ACC112 (cell line): ENCODE results near the gene FGD4.
"Not testable (repeated sequence)": the region's sequence is repeated elsewhere in the genome, so short reads cannot be mapped to it uniquely, and the experiment has no call there.

Experiments
- H2AFZ ChIP-seq: fragments of 200-600 bp; sonication (generic); one replicate; pipeline ENCODE4 v1.6.0; 2017; ENCODE audit warnings: antibody characterized with exemption, low read length; ENCODE audit not compliant: unreplicated experiment
- H3K27ac ChIP-seq: fragments of 200-600 bp; sonication (generic); 2 replicates; pipeline ENCODE4 v1.5.1; 2014; ENCODE audit warnings: low read depth, mild to moderate bottlenecking, antibody characterized with exemption, low read length, moderate library complexity
- H3K27me3 ChIP-seq: fragments of 200-600 bp; sonication (generic); 2 replicates; pipeline ENCODE4 v1.6.1; 2014; ENCODE audit warnings: mild to moderate bottlenecking, antibody characterized with exemption, low read length, moderate library complexity, mixed read lengths; ENCODE audit not compliant: insufficient read depth
- H3K36me3 ChIP-seq: fragments of 200-600 bp; sonication (generic); 2 replicates; pipeline ENCODE4 v1.6.1; 2016; ENCODE audit warnings: mild to moderate bottlenecking, antibody characterized with exemption, low read length, moderate library complexity, mixed read lengths; ENCODE audit not compliant: insufficient read depth
- H3K4me1 ChIP-seq: fragments of 200-600 bp; sonication (generic); one replicate; pipeline ENCODE4 v1.6.1; 2016; ENCODE audit warnings: low read length, mixed read lengths; ENCODE audit not compliant: insufficient read depth, unreplicated experiment, control insufficient read depth
- H3K4me3 ChIP-seq: fragments of 200-600 bp; sonication (generic); 2 replicates; pipeline ENCODE4 v1.5.1; 2014; ENCODE audit warnings: mild to moderate bottlenecking, low read depth, low read length
- H3K79me2 ChIP-seq: fragments of 200-600 bp; sonication (generic); one replicate; pipeline ENCODE4 v1.6.0; 2016; ENCODE audit warnings: low read length; ENCODE audit not compliant: control insufficient read depth, unreplicated experiment, insufficient read depth

Gene FGD4

DNA sequence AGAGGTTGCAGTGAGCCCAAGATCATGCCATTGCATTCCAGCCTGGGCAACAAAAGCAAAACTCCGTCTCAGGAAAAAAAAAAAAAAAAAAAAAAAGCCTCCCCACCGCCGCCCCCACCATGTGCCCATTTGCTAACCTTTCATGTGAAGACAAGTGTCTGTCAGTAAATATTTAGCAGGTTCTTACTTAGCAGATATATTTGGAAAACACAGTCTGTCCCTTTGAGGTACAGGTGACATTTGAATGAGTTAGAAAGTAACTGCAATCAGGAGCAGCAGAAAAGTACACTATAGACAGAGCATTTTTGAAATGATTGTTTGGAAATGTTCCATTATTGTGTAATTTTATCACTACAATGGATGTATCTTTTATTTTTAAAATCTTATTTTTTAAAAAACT lies 119.7 kb downstream of the FGD4 start:
- Histone ChIP-seq H3K27ac (no peak overlapping the region), H3K79me2 (no peaks in the 10 kb centered on the region), H3K4me1 (peaks cover 20% of the 10 kb centered on the region), H3K27me3 (no peaks in the 10 kb centered on the region), H2AFZ (no peak overlapping the region), H3K4me3 (no peak overlapping the region), H3K36me3 (no peaks in the 10 kb centered on the region)

DNA sequence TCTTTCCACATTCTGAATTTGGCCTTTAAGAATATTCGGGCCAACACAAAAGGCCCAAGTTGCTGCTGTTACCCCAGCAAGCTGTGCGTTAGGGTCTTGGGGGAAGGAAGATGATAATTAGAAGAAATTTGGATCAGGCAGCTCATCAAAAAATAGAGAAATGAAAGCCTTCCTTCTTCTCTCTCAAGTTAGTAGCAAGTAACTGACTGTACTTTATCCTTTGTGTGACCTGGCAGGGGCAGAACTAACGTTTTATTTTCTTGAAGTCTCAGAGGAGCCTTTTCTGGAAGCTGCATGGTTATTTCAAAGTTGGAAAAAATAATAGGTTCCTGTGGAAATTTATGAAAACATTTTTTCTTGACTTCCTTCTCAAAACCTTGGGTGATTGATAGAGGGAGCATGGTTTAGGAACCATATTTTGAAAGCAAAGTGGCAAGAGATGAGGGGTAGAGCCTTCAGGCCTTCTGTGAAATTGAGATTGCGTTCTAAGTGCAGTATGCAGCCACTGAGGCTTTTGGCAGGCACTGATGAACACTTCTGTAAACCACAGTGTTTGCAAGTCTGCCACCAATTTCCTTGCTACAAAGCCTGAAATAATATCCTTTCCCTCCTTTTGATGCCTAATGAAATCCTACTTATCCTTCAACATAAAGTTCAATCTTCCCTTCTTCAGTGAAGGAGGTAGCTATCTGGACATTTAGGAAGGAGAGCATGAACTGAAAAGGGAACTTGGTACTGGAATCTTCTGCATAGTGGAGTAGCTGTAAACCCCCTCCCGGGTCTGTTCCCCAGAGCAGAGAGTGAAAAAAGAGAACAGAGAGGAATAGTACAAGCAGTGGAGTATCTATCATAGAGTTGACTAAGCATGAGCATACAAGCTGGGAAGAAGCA lies 123.2 kb downstream of the FGD4 start:
- H3K27me3 ChIP-seq, result no peaks in the 10 kb centered on the region
- H3K27ac ChIP-seq, result peak overlapping the region; percentile 70
- H3K4me3 ChIP-seq, result peak overlapping the region; percentile 26
- no peaks in the 10 kb centered on the region for H3K79me2 ChIP-seq
- peaks cover 20% of the 10 kb centered on the region for H3K4me1 ChIP-seq
- peak overlapping the region; percentile 5 for H2AFZ ChIP-seq
- H3K36me3 ChIP-seq, result no peaks in the 10 kb centered on the region

DNA sequence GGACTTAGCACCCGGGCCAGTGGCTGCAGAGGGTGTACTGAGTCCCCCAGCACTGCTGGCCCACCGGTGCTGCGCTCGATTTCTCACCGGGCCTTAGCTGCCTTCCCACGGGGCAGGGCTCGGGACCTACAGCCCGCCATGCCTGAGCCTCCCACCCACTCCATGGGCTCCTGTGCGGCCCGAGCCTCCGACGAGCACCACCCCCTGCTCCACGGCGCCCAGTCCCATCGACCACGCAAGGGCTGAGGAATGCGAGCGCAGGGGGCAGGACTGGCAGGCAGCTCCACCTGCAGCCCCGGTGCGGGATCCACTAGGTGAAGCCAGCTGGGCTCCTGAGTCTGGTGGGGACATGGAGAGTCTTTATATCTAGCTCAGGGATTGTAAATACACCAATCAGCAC lies 126.4 kb downstream of the FGD4 start:
- H3K4me1 ChIP-seq, result peaks cover 20% of the 10 kb centered on the region
- H3K4me3 ChIP-seq, H3K27ac ChIP-seq, H3K27me3 ChIP-seq, H3K36me3 ChIP-seq, H3K79me2 ChIP-seq, H2AFZ ChIP-seq: not testable (repeated sequence)

DNA sequence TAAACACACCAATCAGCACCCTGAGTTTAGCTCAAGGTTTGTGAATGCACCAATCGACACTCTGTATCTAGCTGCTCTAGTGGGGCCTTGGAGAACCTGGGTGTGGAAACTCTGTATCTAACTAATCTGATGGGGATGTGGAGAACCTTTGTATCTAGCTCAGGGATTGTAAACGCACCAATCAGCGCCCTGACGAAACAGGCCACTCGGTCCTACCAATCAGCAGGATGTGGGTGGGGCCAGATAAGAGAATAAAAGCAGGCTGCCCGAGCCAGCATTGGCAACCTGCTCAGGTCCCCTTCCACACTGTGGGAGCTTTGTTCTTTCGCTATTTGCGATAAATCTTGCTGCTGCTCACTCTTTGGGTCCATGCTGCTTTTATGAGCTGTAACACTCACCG lies 127.0 kb downstream of the FGD4 start:
- H3K27ac ChIP-seq, H3K36me3 ChIP-seq, H3K79me2 ChIP-seq, H3K4me3 ChIP-seq, H3K27me3 ChIP-seq, H2AFZ ChIP-seq: not testable (repeated sequence)
- peaks cover 19% of the 10 kb centered on the region for H3K4me1 ChIP-seq

- H3K36me3 ChIP-seq, result no peaks in the 10 kb centered on the region
- no peak overlapping the region for H3K4me3 ChIP-seq
- H3K79me2 ChIP-seq, result peaks cover 29% of the 10 kb centered on the region
- H3K27ac ChIP-seq, result peak overlapping the region; percentile 94
- no peak overlapping the region for H2AFZ ChIP-seq
- H3K4me1 ChIP-seq, result peaks cover 19% of the 10 kb centered on the region
- H3K27me3 ChIP-seq, result no peaks in the 10 kb centered on the region
Measured at GRCh38 chr12:32532422-32532821, 133.1 kb downstream of the FGD4 start.

DNA sequence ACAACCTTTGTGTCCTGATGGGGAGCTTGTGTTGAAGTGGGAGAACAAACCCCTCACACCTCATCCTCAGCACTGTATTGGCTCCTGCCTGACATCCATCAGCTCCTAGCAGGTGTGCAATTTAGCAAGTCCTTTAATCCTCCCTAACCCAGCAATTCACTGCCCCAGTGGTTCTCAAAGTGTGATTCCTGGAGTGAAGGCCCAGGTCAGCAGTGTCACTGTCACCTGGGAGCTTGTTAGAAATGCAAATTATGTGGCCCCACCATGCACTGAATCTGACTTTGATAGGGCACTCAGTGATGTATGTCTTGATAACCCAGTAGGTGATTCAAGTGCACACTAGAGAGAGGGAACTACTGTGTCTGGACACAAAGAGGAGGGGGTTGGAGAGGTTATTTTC lies 133.6 kb downstream of the FGD4 start:
- H3K36me3 ChIP-seq, result no peaks in the 10 kb centered on the region
- peaks cover 24% of the 10 kb centered on the region for H3K4me1 ChIP-seq
- no peak overlapping the region for H2AFZ ChIP-seq
- no peak overlapping the region for H3K4me3 ChIP-seq
- H3K27ac ChIP-seq, result peak overlapping the region; percentile 94
- peaks cover 34% of the 10 kb centered on the region for H3K79me2 ChIP-seq
- H3K27me3 ChIP-seq, result no peaks in the 10 kb centered on the region

DNA sequence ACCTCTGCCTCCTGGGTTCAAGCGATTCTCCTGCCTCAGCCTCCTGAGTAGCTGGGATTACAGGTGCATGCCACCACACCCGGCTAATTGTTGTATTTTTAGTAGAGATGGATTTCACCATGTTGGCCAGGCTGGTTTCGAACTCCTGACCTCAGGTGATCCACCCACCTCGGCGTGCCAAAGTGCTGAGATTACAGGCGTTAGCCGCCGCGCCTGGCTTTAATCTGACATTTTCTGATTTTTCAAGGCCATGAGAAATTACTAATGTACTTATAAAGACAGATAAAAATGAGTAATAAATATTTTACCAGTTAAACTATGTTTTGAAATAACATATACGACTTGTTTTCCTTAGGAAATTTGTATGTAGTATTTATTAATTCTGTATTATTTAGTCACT lies 134.1 kb downstream of the FGD4 start:
- Histone ChIP-seq H3K4me1 (peaks cover 25% of the 10 kb centered on the region), H3K79me2 (peaks cover 40% of the 10 kb centered on the region), H3K4me3 (peak overlapping the region; percentile 78), H3K27ac (peak overlapping the region; percentile 94)
- H3K27me3 ChIP-seq, H2AFZ ChIP-seq, H3K36me3 ChIP-seq: not testable (repeated sequence)

GRCh38 chr12:32533971-32534590 lies 134.7 kb downstream of the FGD4 start:
- Histone ChIP-seq H3K4me3 (peak overlapping the region; percentile 78), H3K27ac (peak overlapping the region; percentile 94), H3K27me3 (no peaks in the 10 kb centered on the region), H3K79me2 (peaks cover 44% of the 10 kb centered on the region), H2AFZ (no peak overlapping the region), H3K4me1 (peaks cover 25% of the 10 kb centered on the region), H3K36me3 (no peaks in the 10 kb centered on the region)

DNA sequence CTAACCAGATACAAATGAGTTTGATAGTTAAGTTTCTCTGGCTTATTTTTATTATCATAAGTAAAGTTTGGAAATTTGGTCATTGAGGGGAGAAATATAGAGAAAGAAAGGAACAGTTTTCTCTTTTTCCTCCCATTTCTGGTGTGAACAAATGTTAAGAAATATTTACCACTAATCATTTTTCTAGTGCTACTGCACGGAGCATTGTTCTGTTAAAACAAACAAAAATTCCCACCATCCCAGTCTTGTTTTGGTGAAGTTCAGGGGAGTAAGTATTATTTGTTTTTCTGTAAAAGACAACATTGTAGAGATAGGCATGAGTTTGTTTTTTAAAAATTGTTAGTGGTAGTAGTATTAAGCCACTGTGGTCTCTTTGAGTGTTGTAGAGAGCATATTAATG lies 135.3 kb downstream of the FGD4 start:
- no peaks in the 10 kb centered on the region for H3K36me3 ChIP-seq
- H3K79me2 ChIP-seq, result peaks cover 49% of the 10 kb centered on the region
- peak overlapping the region; percentile 6 for H2AFZ ChIP-seq
- H3K4me1 ChIP-seq, result peaks cover 25% of the 10 kb centered on the region
- H3K4me3 ChIP-seq, result peak overlapping the region; percentile 78
- no peaks in the 10 kb centered on the region for H3K27me3 ChIP-seq
- peak overlapping the region; percentile 94 for H3K27ac ChIP-seq

DNA sequence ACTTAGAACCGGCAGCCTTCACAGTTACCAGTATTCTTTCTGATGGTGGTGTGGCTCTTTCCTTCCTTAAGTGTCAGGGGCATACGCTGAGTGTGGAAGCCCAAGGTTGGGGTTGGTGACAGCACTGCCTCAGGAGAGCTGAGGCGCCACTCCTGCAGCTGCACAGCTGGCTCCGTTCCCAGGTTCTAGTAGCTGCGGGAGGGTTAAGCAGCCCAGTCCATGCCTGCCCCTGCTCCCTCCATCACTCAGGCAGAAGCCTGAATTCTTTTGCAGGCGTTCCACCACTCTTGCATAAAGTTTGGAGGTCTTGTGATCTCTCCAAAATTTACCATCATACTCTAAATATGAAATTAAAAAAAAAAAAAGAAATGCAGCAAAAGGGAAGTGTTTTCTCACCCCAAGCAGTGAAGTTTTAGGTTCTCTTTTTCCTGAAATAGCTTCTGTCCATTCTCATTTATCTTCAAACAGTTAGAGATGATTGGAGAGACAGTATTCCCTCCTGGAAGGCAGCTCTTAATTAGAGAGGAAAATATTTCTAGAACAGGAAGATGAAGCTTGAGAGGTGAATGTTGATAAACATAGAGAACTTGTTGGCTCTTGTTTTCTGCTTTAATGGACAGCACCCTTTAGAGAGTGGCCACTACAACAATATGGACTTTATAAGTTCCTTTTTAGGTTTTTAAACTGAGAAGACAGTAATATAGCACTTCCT lies 136.1 kb downstream of the FGD4 start:
- Histone ChIP-seq H3K36me3 (no peaks in the 10 kb centered on the region), H3K4me1 (peaks cover 31% of the 10 kb centered on the region), H2AFZ (peak overlapping the region; percentile 6), H3K27me3 (no peaks in the 10 kb centered on the region), H3K79me2 (peaks cover 55% of the 10 kb centered on the region), H3K27ac (peak overlapping the region; percentile 94), H3K4me3 (peak overlapping the region; percentile 78)
